Measurements from ENCODE around the gene TENT4A.
"Not testable (repeated sequence)": the region's sequence is repeated elsewhere in the genome, so short reads cannot be mapped to it uniquely, and the experiment has no call there.

TENT4A gene

DNA sequence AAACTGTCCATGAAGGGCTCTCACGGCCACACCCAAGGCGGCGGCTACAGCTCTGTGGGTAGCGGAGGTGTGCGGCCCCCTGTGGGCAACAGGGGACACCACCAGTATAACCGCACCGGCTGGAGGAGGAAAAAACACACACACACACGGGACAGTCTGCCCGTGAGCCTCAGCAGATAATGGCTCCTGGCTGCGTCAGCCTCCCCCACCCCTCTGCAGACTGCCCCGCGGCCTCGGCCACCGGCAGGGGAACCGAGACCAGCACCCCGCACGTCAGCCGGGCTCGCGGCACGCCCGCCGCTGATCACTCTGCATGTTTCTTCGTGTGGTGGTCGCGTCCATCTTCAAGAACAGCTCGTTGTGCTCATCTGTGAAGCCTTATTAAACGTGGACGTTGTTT, 41.5 kb downstream of the TENT4A start:
- DNase-seq, result no peak

DNA sequence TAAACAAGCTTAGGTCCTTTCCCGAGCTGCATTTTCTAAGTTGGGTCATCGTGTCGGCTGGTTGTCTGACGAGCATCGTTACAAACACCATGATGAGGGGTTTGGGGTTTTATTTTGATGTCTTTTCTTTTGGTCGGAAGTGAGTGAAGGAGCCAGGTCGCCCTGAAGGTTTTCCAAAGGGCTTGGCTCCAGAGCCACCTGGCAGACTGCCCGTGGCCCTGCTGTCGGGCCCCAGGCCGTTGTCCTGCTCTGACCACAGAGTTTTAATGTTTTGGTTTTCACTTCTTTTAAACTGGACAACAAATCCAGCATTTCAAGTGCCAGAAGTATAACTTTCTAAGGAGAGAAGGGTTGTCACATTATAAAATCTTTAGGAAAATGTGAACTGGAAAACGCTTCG, 42.3 kb downstream of the TENT4A start:
- DNase-seq, result no peak

DNA sequence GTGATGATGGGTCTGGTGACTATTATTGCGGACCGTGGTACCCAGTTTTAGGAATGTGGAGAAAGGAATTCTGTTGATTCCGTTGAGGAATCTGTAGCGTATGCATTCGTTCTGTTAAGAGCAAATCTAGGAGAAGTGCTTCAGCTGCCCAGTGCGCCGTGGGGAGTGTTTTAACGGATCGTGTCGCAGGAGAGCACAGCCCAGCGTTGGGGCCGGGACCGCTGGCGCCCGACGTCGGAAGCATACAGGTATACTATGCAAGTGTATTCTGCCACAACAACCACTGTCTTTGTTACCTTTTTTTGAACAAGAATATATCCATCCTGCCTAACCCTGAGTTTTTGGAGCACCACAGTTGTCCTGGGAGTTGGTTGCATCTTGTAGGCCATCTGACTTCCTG, 42.7 kb downstream of the TENT4A start:
- no peak for DNase-seq

- DNase-seq, result no peak
Measured at GRCh38 chr5:6757414-6757969, 44.3 kb downstream of the TENT4A start.

DNA sequence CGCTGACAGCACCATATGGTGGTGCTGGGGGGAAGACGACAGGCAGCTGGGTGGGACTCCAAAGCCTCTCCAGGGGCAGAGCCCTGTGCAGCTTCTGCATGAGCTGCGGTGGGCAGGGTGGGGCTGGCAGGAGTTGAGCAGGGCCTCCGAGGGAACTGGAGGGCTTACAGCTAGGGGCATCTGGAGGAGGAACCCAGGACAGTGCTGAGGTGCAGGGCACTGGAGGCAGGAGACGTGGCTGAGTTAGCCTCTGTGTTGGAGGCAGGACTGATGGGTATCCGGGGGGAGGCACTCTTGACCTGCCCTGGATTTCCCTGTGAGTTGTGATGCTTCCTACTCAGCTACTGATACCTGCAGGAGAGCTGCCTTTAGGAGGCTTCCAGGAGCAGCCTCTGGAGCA, 45.0 kb downstream of the TENT4A start:
- no peak for DNase-seq

DNA sequence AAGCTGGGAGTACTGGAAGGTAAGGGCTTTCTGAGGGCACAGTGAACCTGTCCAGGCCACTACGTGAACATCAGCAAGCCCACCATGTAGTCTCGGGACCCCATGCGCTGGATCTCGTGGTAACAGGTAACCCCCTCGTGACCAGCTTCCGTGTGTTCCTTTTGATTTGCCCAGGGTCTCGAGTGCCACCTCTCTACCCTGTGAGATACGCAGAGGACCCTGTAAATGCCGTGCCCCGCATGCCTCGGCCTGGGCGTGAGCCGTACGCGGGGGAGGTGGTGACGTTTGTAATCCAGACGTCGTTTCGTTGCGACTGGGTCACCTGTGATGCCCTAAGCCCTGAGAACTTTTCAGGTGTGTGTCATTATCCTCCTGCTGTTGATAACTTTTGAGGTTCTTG, 45.5 kb downstream of the TENT4A start:
- no peak for DNase-seq

GRCh38 chr5:6759401-6759800, 46.2 kb downstream of the TENT4A start:
- DNase-seq, result no peak

GRCh38 chr5:6759983-6760382, 46.8 kb downstream of the TENT4A start:
- DNase-seq, result no peak

DNA sequence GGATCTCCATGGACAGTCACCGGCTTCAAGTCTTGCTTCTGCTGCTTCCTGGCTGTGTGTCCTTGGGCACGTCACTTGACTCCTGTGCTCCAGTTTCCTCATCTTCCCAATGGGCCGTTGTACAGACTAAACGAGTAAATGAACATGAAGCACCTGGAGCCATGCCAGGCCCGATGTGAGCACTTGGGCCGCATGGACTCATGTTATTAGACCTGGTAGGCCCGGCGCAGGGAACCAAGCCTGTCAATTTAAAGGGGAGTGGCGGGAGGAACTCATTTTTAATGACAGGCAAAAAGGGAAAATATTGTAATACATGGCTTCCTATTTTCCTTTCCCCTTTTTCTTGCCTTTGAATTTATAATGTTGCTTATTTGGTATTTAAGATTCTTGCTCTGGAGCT, 47.5 kb downstream of the TENT4A start:
- DNase-seq, result no peak

GRCh38 chr5:6761333-6761732, 48.1 kb downstream of the TENT4A start:
- no peak for DNase-seq

DNA sequence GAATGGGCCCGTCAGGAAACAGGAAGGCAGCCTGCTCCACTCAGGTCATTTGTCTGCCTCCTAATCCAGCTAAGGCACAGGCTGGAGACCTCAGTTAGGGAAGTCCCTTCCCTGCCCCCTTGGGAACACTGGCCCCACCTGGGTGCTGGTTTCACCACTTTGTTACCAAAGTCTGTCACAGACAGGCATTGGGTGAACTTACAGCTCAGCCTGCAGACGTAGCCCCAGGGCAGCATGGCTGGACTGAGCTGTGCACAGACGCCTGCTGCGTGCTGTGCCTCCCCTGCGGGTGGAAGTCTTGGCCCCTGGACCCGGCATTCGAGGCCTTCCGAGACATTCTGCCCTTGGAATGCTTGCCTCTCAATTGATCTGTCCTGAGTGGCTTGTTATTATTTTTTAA, 48.9 kb downstream of the TENT4A start:
- DNase-seq, result no peak

GRCh38 chr5:6762697-6763096, 49.5 kb downstream of the TENT4A start:
- DNase-seq, result no peak

- no peak for DNase-seq
Measured at GRCh38 chr5:6763191-6763590, 50.0 kb downstream of the TENT4A start.

DNA sequence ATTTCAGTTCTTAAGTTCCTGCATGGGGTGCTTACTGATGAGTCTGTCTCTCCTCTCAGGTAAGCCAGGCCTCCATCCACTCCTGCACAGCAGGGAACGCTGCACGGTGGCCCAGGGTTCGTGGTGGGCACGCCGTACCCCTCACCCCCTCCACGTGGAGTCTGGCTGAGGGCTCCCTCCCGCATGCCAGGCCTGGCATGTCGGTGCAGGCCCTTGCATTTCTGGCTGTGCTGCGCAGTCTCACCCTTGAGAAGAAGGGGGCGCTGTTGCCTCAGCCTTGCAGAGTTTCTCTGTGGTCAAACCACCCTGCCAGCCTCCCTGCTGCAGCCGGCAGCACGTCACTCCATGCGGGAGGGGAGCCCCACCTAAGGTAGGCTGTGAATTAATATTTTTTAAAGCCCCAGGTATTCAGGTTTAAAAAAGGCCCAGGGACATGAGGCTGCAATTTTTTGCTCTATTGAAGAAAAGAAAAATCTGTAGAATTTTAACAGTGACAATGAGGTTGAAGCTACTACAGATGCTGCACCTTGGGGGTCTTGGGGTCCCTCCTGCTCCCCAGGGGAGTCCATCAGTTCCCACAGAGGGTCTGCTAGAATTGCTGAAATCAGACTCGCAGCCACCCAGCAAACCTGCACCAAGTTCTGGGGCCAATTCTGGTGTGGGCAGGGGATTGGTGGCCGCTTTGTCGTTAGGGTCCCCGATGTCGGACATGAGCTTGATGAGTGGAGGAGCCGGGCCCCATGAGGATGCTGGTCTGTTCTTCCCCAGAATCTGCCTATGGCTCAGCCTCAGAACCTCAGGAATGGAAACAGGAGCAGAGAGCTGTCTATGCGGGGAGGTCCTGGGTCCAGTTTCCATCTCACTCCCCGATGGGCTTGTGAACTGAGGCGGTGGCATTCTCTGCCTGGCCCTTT, 52.6 kb downstream of the TENT4A start:
- DNase-seq, result peak; percentile 42 to 53

GRCh38 chr5:6766604-6767093, 53.4 kb downstream of the TENT4A start:
- DNase-seq, result peak; percentile 8 to 12

DNA sequence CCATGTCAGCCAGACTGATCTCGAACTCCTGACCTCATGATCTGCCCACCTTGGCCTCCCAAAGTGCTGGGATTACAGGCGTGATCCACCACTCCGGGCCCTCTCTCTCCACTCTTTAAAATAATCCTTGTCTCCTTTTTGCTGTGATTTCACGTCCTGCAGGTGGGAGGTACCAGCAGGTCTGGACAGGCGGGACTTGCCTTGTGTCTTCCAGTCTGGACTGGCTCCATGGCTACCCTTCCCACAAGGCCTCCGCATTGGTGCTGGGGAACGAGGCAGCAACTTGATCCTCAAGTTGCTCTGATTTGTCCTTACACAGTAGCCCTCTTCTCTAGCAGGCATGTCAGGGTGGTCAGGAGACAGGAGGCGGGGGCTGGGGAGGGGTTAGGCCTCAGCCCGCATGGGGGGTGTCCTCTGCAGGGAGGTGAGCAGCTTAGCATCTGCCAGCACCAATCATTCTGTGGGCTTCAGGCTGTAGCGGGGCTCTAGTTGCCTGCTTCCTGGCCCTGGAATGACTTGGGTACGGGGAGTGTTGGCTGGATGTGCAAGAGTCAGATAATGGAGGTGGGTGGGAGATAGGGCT, 54.3 kb downstream of the TENT4A start:
- DNase-seq, result no peak

DNA sequence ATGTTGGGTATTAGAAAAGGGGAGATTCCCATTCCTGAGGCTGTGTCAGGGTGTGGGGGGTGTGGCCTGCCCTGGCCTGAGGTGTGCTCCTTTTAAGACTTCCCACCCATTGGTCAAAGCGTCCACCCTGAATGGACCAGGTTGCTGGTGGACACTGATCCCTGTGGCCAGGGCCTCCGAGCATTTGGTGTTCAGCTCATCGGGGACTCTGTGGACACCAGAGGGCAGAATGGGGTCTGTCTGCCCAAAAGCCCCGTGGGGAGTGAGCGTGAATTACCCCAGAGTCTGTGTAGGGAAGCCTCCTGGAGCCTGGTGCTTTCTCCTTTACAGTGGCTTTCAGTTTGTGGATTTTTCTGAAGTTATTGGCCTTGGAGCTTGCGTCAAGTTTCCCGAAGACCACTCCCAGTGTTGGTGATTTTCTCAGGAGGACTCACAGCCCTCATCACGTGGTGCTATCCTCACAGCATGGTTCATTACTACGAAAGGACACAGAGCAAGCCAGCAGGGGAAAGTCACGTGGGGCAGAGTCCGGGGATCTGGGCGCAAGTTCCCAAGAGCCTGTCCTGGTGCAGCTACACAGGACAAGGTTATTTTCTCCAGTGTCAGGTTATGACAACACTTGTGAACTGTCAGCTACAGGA, 55.5 kb downstream of the TENT4A start:
- no peak for DNase-seq

DNA sequence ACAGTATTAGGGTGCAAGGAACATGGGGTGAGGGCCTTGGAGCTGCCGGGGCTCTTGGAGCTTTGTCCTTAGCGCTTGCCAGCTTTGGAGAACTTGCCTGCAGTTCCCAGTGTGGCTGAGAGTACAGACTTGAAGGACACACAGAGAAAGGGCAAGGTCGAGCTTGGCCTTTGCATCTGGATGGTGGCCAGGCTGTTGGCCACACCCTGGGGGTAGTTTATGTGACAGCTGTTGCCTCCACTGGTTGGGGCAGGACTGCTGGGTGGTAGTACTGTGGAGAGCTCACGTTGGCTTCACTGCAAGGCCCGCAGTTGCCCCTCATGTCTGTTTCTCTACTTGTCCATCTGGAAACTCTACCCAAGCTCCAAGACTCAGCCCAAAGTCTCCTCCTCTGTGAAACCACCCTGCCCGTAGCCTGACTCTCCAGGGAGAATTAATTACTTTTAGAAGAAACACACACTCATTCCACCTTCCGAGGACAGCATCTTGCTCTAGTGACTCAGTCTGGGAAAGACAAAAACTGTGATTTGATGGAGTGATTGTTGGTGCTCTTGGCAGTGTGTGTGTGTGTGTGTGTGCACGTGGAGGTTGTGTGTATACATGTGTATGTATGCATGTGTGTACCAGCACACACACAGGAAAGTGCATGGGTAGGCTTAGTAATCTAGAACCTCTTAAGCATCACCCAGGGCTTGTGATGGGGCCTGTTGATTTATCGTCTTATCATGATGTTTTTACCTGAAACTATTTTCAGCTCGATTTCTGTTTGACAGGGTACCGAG, 57.8 kb downstream of the TENT4A start:
- no peak for DNase-seq

DNA sequence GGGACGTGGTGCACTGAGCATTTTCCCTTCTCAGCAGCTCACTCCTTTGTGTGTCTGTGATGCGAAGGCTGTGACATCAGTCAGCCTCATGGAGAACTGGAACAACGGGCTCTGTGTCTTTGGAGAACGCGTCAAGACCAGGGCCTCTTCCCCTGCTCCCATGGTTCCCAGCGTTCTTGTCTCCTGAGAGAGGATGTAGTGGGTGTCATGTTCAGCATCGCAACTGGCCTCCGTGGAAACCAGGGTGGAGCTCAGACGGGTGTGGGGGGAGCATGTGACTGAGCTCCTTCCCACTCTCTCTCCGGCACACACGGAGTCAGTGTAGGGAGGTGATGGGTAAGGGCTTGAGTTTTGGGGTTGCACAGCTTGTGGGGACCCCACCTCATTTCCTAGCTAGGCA, 59.7 kb downstream of the TENT4A start:
- DNase-seq, result no peak

GRCh38 chr5:6773342-6774035, 60.3 kb downstream of the TENT4A start:
- no peak for DNase-seq

GRCh38 chr5:6774207-6774606, 61.0 kb downstream of the TENT4A start:
- DNase-seq, result not testable (repeated sequence)

- no peak for DNase-seq
Measured at GRCh38 chr5:6774721-6775204, 61.5 kb downstream of the TENT4A start.

Data from activated CD4-positive, alpha-beta T cell treated with anti-CD3 and anti-CD28 coated beads, Interleukin-2, amount 50 U/mL, for 4 hours (primary cell).